K562 (cell line): ENCODE measurements around the gene HIVEP2. TPM values are rescaled to one million over a fixed set of nuclear protein-coding genes. Genes with fewer than 3 reads are reported as not detected.
A peak's percentile ranks its signal among the peaks of the same experiment; 100 is the strongest.

ENCODE experiments used
- BACH1 ChIP-seq: fragments of 200-800 bp; sonication (Bioruptor generic); IDR thresholded peaks from 2 replicates; pipeline ENCODE4 v1.6.1; 2016; ENCODE audit warnings: missing genetic modification characterization, missing compliant biosample characterization
- CBFA2T2 ChIP-seq: fragments of 450-650 bp; conservative IDR thresholded peaks from 2 replicates; pipeline ENCODE4 v1.6.1; 2017; ENCODE audit warnings: mild to moderate bottlenecking
- CBX1 ChIP-seq: sonication (generic); IDR thresholded peaks from 2 replicates; pipeline ENCODE4 v1.6.1; 2016; ENCODE audit warnings: antibody characterized with exemption, low read depth, mild to moderate bottlenecking
- CTBP1 ChIP-seq: fragments of 450-650 bp; IDR thresholded peaks from 2 replicates; pipeline ENCODE4 v1.6.1; 2016; ENCODE audit warnings: borderline replicate concordance
- CUX1 ChIP-seq: fragments of 200-800 bp; sonication (Bioruptor generic); IDR thresholded peaks from 2 replicates; pipeline ENCODE4 v1.6.1; 2016; ENCODE audit warnings: missing genetic modification characterization, missing compliant biosample characterization
- FOXM1 ChIP-seq, 2 experiments: fragments of 450-650 bp in 1 of 2; sonication (generic) in 1 of 2; formaldehyde crosslinking in 1 of 2; IDR thresholded peaks; 2 replicates each; pipeline versions ENCODE4 v1.6.1 to v1.9.0; 2017 to 2022; ENCODE audit warnings: low read depth in 2 of 2, mild to moderate bottlenecking in 2 of 2, missing genetic modification reagents in 1 of 2, moderate library complexity in 1 of 2
- NCOA1 ChIP-seq: fragments of 450-650 bp; IDR thresholded peaks from 2 replicates; pipeline ENCODE4 v1.6.1; 2016; ENCODE audit warnings: low read depth
- NFIC ChIP-seq: fragments of 450-650 bp; IDR thresholded peaks from 2 replicates; pipeline ENCODE4 v1.6.1; 2017; ENCODE audit warnings: mild to moderate bottlenecking, inconsistent platforms
- NR2C1 ChIP-seq, 2 experiments: fragments of 450-650 bp; IDR thresholded peaks; 2 replicates each; pipeline ENCODE4 v1.6.1; 2017; ENCODE audit warnings: mild to moderate bottlenecking in 2 of 2, antibody characterized with exemption in 1 of 2, inconsistent platforms in 1 of 2, missing compliant biosample characterization in 1 of 2, missing genetic modification characterization in 1 of 2
- PHF8 ChIP-seq: fragments of 200-600 bp; sonication (generic); IDR thresholded peaks from 2 replicates; pipeline ENCODE4 v1.6.1; 2012; ENCODE audit warnings: mixed run types, mild to moderate bottlenecking, inconsistent platforms, low read length, moderate library complexity, borderline replicate concordance
- SIN3B ChIP-seq: fragments of 450-650 bp; IDR thresholded peaks from 2 replicates; pipeline ENCODE4 v1.6.1; 2017; ENCODE audit warnings: low read depth, mild to moderate bottlenecking, moderate library complexity
- TBP ChIP-seq: optimal IDR thresholded peaks from 2 replicates; pipeline ENCODE3; 2011; ENCODE audit warnings: low read depth, low read length, improper control_type of control experiment
- USF1 ChIP-seq: sonication (generic); formaldehyde crosslinking; IDR thresholded peaks from 2 replicates; pipeline ENCODE4 v1.9.0; 2022; ENCODE audit warnings: mild to moderate bottlenecking, missing genetic modification reagents
- ZBTB49 ChIP-seq: sonication (generic); formaldehyde crosslinking; IDR thresholded peaks from 2 replicates; pipeline ENCODE4 v1.8.0; 2022; ENCODE audit warnings: missing genetic modification reagents, mild to moderate bottlenecking, borderline replicate concordance
- ZNF133 ChIP-seq: fragments of 250-450 bp; sonication (Bioruptor Pico); IDR thresholded peaks from 2 replicates; pipeline ENCODE4 v1.4.0; 2020; ENCODE audit warnings: mild to moderate bottlenecking
- ZNF232 ChIP-seq: sonication (generic); formaldehyde crosslinking; IDR thresholded peaks from 2 replicates; pipeline ENCODE4 v1.8.0; 2022; ENCODE audit warnings: mild to moderate bottlenecking, missing genetic modification reagents
- ZNF316 ChIP-seq: fragments of 450-650 bp; IDR thresholded peaks from 2 replicates; pipeline ENCODE4 v1.6.1; 2016
- ZNF644 ChIP-seq: fragments of 200-800 bp; sonication (Bioruptor generic); IDR thresholded peaks from 2 replicates; pipeline ENCODE4 v1.6.1; 2016; ENCODE audit warnings: low read depth, missing genetic modification characterization, missing compliant biosample characterization
- ZNF717 ChIP-seq: fragments of 250-450 bp; sonication (Bioruptor Pico); IDR thresholded peaks from 2 replicates; pipeline ENCODE4 v1.5.0; 2021
- ZNF79 ChIP-seq: fragments of 250-450 bp; sonication (Bioruptor Pico); IDR thresholded peaks from 2 replicates; pipeline ENCODE4 v1.4.0; 2020; ENCODE audit warnings: low read depth, mild to moderate bottlenecking, moderate library complexity
- polyA plus RNA-seq, 8 experiments: library from polyadenylated mRNA; depleted of rRNA in 4 of 8; stranded (reverse) in 5 of 8; unstranded in 3 of 8; fragments of >200 nt; fragmentation: Nextera tagmentation in 2 of 8; fragmentation: Illumina TruSeq in 1 of 8; extraction: Ambion mirVana in 2 of 8; extraction: Trizol in 1 of 8; gene quantifications; 2 replicates each; pipeline versions ENCODE4 v1.2.1 to v1.2.3, GENCODE V29; 2011 to 2014; ENCODE audit warnings: inconsistent platforms in 1 of 8, missing spikeins in 1 of 8
- total RNA-seq, 7 experiments: library from RNA; depleted of rRNA in 6 of 7; stranded (reverse); fragments of >200 nt in 6 of 7; fragmentation: Illumina TruSeq in 2 of 7; extraction: Trizol in 2 of 7; gene quantifications; 2 replicates each; pipeline versions ENCODE4 v1.2.1 to v1.2.3, GENCODE V29; 2011 to 2021; ENCODE audit warnings: low replicate concordance in 1 of 7
- TF ChIP-seq, protein P1 (sequence below): sonication (generic); formaldehyde crosslinking; IDR thresholded peaks from 2 replicates; pipeline ENCODE4 v1.8.0; 2022; ENCODE audit warnings: mild to moderate bottlenecking, missing genetic modification reagents

The HIVEP2 gene
- total and polyA plus RNA-seq, 9 of the 15 experiments (the other 6 are each of a cell fraction or from before 2014, with no cell fraction given): under 0.01 to 1.2 (median 0.31) TPM

DNA sequence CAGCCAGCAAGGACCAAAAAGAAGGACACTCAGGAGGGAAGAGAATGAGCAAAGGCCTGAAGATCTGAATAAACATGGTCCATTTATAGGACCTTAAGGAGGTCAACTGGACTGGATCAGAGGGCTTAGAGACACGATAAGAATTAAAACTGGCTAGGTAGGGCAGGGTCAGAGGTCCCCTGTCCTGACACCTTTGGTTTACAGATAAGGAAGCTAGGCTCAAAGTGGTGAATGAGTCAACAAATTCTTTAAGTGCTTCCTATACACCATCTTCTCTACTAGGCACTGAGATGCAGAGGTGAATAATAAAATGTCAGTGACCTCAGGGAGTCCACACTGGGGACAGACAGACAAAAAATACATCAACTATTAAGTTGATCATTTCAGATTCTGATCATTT, 70.3 kb downstream of the HIVEP2 start (continued):
- TF ChIP-seq ZBTB49 (CRISPR knock-in tag) (no peak), TBP (no peak), USF1 (CRISPR knock-in tag) (no peak), CBFA2T2 (peak; percentile 39; the same call in 1 of the 2 replicates), ZNF644 (tag) (no peak), FOXM1 (IDR thresholded peaks at IDR 0.05; ENCODE audit: low read depth) (no peak), FOXM1 (CRISPR knock-in tag; IDR thresholded peaks at IDR 0.05; ENCODE audit: low read depth) (no peak), ZNF79 (CRISPR knock-in tag) (no peak), ZNF133 (no peak), NFIC (no peak), ZNF717 (no peak), ZNF232 (no peak), SIN3B (no peak), NR2C1 (IDR thresholded peaks at IDR 0.05) (0 out of 2 replicates have a peak, but pooled peaks have one; percentile 41), NR2C1 (tag; IDR thresholded peaks at IDR 0.05) (0 out of 2 replicates have a peak, but pooled peaks have one; percentile 17), CUX1 (no peak), CBX1 (no peak), PHF8 (no peak), BACH1 (tag) (no peak), NCOA1 (no peak), CTBP1 (peak; percentile 51; the same call in 1 of the 2 replicates), ZNF316 (peak; percentile 50)
- TF ChIP-seq, protein P1, sequence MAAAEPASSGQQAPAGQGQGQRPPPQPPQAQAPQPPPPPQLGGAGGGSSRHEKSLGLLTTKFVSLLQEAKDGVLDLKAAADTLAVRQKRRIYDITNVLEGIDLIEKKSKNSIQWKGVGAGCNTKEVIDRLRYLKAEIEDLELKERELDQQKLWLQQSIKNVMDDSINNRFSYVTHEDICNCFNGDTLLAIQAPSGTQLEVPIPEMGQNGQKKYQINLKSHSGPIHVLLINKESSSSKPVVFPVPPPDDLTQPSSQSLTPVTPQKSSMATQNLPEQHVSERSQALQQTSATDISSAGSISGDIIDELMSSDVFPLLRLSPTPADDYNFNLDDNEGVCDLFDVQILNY (CRISPR knock-in tag): no peak
